NCI-H1417 (cell line): ENCODE data around the gene CSPG4.
"Not testable (repeated sequence)": the region's sequence is repeated elsewhere in the genome, so short reads cannot be mapped to it uniquely, and the experiment has no call there.

Source experiments
- DNase-seq, 3 experiments: peaks; one replicate each; lab custom pipeline; 2025; lab: John Stamatoyannopoulos, UW

Gene CSPG4

GRCh38 chr15:75688278-75688557 is 24.4 kb downstream of the CSPG4 start:
- DNase-seq, result no peak

- DNase-seq, result no peak
Observed at GRCh38 chr15:75687486-75688277, 25.0 kb downstream of the CSPG4 start.

GRCh38 chr15:75686212-75686642 is 26.4 kb downstream of the CSPG4 start:
- peak; percentile 2 to 70 (median 50) for DNase-seq

- no peak for DNase-seq
Observed at GRCh38 chr15:75685195-75685594, 27.5 kb downstream of the CSPG4 start.

- DNase-seq, result peak in 2 of 3 experiments; percentile 12 to 27
Observed at GRCh38 chr15:75684648-75685047, 28.0 kb downstream of the CSPG4 start.

GRCh38 chr15:75683646-75684312 is 28.9 kb downstream of the CSPG4 start:
- DNase-seq, result peak in 2 of 3 experiments; percentile 40 to 74

- no peak for DNase-seq
Observed at GRCh38 chr15:75682181-75683135, 30.2 kb downstream of the CSPG4 start.

GRCh38 chr15:75680007-75680789 is 32.5 kb downstream of the CSPG4 start:
- DNase-seq, result no peak

GRCh38 chr15:75678324-75678690 is 34.3 kb downstream of the CSPG4 start:
- not testable (repeated sequence) for DNase-seq

GRCh38 chr15:75677465-75678323 is 35.0 kb downstream of the CSPG4 start:
- DNase-seq, result no peak

GRCh38 chr15:75676688-75677464 is 35.8 kb downstream of the CSPG4 start:
- no peak for DNase-seq

GRCh38 chr15:75675579-75676404 is 36.9 kb downstream of the CSPG4 start:
- no peak for DNase-seq

GRCh38 chr15:75674366-75674765 is 38.3 kb downstream of the CSPG4 start:
- DNase-seq, result no peak

- DNase-seq, result no peak
Observed at GRCh38 chr15:75673426-75674235, 39.0 kb downstream of the CSPG4 start.

- DNase-seq, result no peak
Observed at GRCh38 chr15:75672646-75673425, 39.8 kb downstream of the CSPG4 start.

GRCh38 chr15:75671730-75672602 is 40.7 kb downstream of the CSPG4 start:
- DNase-seq, result no peak

- DNase-seq, result no peak
Observed at GRCh38 chr15:75669879-75670212, 42.8 kb downstream of the CSPG4 start.
